Activated CD8-positive, alpha-beta memory T cell treated with anti-CD3 and anti-CD28 coated beads, Interleukin-2, amount 50 U/mL, for 48 hours (primary cell): ENCODE data around the gene PPM1H.

ENCODE experiments used
- DNase-seq: peaks from one replicate; pipeline ENCODE4 v3.0.0-alpha.2; 2020

PPM1H gene

DNA sequence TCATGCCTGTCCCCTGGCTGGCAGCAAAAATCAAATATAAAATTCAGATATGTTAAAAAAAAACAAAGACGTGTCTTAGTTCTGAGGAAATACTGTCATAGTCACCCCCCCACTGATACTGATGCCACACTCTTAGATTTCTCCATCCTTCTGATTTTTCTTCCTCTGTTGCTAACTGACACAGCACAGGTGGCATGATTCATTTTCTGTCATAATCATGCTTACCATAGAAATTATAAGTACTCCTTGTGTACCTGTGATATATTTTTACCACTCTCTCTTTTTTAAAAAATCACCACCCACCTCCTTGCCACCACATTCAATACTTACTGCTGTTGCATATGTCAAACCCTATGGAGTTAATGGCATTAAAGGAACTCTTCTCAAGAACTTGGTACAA, 209.2 kb downstream of the PPM1H start:
- no peak for DNase-seq

DNA sequence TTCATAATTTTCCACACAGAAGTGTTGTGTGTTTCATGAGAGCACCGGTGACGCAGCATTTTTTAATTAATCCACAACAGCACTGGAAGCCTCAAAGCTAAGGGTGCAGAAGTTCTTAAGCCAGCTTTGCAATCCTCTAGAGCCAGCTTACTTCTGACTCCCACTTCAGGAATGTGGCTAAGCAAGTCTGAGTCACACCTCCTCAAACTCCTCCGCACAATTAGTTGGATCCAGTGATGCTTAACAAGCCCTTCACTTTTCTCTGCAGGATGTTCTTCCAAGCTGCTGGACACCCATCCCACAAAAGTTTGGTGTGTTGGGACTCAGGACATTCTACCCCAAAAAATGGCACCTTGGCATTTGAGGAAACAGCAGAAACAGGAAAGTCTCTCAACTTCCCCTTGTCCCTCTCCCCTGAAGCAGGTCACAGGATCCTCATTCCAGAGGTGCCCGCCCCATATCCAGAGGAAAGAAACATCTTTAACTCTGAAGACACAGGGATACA, 210.0 kb downstream of the PPM1H start:
- DNase-seq, result no peak

DNA sequence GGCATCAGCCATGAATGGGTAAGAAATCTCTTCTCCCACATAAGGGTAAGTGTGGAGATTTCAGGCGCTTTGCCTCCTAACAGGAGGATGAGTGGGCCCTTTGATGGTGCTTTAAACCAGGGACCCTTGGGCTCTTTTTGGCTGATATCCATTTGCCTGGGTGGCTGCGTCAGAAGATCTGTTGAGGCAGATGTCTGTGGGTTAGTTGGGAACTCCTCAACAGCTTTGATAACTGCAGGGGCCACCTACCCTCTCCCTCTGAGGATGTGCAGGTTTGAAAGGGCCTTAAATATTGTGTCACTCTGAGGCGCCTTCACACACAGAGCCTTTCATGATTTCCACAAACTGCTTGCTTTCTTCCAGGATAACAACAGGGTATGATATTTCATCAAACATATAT, 210.7 kb downstream of the PPM1H start:
- no peak for DNase-seq

DNA sequence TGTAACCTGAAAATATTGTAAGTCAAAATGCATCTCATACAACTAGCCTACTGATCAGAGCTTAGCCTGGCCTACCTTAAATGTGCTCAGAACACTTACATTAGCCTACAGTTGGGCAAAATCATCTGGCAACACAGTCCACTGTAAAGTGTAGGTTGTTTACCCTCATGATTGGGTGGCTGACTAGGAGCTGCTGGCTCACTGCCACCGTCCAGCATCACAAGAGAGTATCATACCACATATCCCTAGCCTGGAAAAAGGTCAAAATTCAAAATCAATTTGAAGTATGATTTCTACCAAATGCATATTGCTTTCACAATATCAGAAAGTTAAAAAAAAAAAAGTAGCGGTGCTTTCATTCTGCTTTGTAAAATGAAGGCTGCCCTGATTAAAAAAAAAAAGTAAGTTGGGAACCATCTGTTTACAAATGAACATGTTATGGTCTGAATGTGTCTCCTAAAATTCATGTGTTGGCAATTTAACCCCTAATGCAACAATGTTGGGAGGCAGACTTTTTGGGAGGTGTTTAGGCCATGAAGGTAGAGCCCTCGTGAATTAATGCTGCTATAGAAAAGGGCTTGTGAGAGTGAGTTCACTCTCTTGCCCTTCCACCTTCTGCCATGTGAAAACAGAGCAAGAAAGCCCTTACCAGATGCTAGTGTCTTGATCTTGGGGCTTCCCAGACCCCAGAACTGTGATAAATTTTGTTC, 211.8 kb downstream of the PPM1H start:
- no peak for DNase-seq

DNA sequence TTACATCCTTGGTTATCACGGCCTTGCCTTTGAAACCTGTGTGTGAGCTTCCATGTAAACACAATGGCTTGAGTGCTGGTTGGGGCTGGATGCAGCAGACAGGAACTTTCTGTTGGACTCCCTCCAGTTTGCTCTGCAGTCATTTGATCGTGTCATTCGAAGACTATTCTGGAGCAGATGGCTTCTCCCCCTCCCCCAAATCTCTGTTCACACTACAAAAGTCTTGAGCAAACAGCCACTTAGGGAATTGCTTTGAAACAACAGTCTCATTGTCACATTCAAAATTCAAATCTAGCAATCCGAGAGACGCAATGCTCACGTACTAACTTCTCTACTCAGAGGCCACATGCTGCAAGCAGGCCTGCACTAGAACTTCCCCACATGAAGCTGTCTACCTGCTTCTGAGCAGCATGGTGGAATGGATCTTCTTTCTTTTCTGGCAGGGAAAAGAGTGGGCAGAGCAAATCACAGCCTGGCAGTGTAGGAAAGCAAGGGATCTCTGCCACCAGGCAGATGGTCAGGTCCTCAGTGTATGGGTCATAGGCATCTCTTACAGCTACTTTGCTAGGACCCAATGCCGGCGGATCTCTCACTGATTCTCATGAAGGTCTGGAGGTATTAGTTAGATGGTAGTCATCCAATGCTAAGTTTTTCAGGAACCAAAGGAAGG, 214.2 kb downstream of the PPM1H start:
- DNase-seq, result no peak

DNA sequence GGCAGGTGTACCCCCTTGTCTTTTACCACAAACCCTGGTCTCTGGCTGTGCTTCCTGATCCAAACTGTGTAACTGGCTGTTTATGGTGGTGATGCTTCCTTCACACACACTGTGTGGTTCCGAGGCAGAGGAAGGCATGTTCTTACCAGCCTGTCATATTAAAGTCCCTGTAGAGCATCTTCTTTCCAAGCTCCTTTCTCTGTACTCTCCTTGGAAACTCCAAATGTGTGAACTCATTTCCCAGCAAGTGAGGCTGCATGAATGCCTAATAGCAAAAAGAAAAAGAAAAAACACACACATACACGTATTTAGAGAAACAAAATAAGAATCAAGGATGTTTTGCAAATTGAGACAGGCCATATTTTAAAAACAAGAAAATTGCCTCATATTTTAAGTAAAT, 214.9 kb downstream of the PPM1H start:
- no peak for DNase-seq

DNA sequence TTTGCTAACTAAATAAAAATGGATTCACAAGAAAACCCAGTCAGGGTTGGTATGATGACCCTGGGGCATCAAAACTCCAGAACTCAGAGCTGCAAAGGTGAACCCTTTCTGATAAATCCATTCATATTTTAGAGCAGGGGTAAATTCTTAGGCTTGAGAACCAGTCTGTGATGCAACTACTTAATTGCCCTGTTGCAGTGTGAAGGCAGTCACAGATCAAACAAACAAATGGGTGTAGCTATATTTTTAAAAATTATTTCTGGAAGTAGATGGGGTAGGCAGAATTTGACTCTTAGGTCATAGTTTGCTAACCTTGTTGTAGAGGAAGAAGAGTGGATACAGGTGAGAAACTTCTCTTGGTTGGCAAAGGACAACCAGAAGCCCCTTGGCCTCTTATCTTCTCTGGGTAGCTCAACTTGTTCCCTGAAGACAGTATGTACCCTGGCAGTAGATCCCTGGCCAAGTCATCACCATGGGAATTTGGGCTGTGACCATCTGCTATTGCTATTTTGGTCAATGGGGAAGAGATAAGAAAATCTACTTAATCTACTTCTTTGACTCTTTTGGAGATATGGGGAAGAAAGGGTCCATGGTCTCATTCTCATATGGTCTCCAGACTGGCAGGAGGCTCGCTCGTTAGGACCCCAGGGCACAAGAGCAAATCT, 216.1 kb downstream of the PPM1H start:
- DNase-seq, result no peak

DNA sequence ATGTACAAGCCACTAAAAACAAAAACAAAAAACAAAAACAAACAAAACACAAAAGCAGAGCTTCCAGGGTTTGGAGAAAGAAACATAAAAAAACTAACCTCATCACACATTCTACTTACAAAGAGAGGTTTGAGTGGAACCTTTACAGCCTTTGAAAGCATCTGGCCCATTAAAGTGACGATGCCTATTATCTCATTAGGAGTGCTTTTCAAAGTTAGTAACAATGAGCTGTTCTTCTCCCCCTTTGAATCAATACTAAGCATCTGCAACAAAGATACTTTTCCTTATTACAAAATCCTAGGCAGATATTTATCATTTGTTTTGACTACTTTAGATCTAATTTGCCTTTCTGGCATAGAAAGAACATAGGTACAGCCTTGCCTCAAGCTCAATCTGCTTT, 217.3 kb downstream of the PPM1H start:
- DNase-seq, result no peak

DNA sequence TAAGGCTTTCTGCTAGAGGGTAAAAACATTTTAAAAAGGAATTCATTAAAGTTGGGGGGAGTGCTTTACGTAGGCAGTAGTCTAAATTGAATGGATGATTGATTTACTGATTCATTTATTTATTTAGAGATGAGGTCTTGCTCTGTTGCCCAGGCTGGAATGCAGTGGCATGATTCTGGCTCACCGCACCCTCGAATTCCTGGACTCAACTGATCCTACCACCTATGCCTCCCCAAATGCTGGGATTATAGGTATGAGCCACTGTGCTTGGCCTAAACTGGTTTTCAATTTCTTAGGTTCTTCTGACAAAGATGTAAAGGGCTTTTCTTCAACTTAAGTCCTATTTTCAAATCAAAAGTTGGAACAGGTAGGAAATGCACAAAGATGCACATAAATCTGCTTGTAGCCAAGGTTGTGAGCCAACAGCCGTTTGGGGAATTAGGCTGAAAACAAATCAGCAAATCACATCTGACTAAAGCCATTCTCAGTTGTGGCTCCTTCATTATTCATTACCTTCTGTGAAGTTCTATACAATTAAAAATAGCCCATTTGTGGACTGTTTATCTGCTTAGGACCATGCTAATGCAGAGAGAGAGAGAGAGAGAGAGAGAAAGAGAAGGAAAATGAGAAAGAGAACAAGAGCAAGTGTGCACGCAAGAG, 218.0 kb downstream of the PPM1H start:
- DNase-seq, result no peak

DNA sequence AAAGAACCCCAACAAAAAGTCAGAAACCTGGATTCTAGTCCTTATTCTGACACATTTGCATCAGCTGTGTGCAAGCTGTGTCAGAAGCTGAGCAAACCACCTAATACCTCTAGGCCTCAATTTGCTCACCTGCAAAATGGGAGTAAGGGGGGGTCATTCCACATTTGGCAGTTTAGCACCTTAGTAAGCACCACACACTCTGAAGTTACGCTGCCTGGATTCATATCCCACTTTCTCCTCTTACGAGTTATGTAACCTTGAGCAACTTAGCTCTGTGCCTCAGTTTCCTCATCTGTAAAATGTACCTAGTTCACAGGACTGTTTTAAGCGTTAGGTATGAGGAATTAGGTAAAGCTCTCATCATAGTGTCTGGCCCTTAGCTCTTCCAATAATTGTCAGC, 218.9 kb downstream of the PPM1H start:
- no peak for DNase-seq

DNA sequence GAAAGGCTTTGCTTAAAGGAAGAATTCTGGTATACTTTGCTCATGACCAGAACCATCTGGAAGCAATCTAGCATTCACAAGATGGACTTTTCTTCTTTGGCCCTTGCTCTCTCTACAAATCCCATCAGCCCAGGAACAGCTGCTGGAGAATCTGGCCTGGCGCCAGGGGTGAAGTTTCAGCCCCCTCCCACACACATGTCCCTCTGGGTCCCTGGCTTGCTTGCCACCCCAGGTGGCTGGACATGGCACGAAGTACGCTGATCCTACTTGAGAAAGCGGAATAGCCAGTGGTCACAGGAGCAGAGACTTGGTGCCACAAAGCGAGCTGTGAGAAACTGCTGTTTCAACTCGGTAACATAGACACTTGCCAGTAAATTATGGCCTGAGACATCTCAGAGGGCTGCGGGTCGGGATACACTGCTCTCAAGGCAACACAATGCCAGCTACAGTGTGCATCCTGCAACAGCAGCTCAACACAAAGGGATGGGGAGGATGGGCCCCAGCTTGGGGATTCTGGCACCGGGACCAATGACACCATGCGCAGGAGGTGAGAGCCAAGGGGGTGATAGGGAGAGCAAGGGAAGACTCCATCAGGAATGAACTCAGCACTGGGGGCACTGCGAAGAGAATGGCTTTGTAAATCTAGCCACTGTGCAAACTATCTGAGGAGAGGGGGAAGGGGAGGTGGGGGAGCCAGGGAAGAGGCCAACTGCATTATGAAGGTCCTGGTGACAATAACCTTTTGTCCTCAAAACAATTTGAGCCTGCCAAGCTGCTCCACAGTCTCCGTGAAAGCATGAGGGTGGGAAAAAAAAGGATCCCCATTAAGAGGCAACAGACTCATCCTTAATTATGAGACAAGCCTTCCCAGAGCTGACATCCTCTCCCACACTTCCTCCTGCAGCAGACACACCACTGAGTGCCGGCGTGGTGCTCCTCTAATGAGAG, 219.9 kb downstream of the PPM1H start:
- DNase-seq, result no peak

DNA sequence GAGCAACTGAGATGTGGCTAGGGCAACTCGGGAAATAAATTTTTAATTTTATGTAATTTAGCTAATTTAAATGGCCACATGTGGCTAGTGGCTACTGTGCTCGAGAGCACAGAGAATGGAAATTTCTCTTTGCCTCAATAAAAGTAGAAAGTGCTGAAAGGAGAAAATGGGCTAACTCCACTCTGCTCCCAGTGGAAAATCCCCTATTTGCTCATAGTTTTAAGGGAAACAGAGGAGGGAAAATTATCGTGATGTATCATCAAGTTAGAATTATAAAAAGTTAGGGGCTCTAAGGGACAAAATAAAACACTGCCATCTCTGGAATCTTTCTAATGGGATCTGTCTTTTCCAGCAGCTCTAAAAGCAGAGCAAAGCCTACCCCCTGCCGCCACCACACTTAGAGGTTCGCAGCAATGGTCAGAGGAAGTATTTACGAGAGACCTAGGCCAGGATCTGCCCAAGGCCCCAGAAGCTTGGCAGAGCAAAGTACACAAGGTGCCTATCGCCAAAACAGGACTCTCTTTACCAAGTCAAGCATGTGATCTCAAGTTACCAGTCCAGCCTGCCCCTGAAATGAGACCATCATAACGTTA, 220.7 kb downstream of the PPM1H start:
- no peak for DNase-seq

DNA sequence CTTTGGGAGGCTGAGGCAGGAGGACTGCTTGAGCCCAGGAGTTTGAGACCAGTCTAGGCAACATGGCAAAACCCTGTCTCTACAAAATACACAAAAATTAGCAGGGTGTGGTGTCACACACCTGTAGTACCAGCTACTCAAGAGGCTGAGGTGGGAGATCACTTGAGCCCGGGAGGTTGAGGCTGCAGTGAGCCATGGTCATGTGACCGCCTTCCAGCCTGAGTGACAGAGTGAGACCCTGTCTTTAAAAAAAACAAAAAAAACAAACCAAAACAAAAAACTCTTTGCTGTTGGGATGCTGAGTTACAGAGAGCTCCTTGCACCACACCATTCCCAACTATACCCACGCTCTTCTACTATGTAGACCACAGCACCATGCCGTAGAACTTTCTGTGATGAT, 221.2 kb downstream of the PPM1H start:
- DNase-seq, result no peak

DNA sequence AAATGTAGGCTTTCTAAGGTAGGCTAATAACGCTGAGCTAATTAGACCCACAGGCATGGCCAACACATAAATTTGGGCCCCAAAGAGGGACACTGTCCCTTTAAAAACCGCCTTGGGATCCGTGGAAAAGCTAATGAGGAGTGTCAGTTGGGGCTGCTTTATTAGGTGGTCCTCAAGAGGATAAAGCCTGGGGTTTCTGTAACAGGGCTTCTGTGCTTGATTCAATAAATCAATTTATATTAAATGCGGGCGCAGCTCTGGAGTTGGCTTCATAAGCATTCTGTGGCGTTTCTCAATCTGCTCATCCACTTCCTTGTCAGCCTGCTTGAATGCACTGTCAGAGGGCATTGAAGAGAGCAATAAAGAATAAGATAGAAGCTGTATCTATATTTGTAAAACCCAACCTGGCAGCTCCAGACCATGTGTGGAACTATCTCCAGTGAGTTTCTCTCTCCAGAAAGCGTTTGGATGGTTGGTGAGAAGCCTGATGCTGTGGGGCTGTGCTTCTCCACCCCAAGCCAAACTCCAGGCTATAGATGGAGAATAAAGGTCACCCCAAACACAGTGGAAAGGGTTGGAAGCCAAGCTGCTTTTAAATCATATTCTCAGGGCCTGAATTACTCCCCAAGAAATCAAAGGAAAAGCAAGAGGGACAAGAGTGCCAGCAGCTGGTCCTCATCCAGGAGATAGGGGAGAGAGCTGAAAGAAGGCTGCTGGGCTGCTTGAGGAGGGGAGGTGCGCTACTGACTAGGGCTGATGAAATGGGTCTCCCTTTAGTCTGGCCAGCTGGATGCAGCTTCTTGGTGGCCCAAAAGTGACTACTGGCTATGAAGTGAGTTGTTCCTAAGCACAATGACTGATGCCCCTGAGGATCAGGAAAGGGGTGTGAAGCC, 222.0 kb downstream of the PPM1H start:
- DNase-seq, result no peak

DNA sequence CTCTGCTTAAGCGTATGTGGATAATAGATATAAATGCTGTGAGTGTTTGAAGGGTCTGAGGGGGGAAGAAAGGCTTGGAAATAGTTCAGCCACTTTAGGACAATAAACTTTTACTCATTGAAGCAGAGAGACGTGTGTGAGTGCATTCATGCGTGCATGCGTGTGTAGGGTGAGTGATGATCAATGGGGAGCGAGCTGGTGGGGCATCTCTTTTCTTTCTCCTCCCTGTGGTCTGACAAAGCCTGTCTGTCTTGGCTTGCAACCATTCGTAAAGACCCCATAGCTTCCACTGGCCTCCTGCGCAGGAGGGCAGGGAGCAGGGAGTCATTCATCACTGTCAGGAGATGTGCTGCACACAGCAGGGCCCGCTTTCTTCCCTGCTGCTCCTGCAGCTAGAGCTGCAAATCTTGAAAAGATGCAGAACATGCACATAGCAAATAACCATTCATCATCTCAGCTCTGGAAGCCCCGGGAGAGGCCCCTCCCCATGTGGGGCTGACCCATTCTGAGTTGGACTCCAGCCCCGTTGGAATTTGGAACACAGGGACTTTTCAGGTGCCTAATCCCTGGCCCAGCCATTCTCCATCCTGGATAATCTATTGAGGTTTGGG, 223.2 kb downstream of the PPM1H start:
- DNase-seq, result no peak

DNA sequence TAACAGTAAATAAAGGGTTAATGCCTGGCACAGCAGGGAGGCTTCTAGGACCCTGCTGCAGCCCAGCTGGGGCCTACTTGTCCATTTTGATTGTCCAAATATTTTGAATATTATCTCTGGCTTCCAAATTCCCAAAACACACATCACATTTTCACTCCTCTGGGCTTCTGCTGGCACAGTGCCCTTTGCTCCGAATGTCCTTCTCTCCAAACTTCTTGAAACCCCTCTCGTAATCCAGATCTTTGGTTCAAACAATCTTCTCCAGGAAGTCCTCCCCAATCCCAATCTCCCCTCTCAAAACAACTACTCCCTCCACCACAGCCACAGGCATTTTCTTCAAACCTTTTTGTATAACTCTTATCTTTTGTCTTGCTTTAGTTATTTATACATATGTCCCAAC, 225.6 kb downstream of the PPM1H start:
- no peak for DNase-seq

DNA sequence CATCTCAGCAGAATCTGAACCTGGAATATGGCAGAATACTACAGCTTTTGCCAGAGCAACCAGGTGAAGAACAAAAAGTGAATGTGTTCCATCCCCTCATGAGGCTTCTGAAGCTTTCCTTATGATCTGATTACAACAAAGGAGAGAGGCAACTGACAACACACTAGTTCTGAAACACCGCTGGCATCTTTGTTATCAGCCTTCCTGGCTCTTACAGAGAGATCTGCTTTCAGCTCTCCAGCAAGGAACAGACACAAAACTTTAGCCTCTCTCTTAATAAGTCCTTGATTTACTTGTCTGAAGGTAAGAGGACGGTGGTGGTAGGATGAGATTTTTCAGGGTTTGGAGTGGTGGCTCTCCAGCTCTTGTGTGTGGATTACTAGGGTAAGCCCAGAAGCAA, 227.0 kb downstream of the PPM1H start:
- no peak for DNase-seq

DNA sequence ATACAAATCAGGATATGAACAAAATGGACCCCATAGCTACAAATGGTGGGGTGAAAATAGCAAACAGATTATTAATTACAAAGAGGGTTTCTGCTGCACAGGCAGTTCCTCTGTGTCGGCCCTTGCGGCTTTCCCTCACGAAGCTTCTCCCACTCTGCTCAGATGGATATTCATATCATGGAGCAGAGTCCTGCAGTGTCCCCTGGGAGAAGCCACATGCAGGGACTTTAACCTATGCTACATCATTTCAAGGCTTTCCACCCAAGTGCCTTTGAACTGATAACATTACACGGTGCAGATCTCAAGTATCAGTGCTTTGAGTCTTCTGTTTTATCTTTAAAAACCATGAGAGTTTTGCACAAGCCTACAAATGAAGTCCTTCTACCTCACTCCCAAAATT, 229.1 kb downstream of the PPM1H start:
- DNase-seq, result no peak

DNA sequence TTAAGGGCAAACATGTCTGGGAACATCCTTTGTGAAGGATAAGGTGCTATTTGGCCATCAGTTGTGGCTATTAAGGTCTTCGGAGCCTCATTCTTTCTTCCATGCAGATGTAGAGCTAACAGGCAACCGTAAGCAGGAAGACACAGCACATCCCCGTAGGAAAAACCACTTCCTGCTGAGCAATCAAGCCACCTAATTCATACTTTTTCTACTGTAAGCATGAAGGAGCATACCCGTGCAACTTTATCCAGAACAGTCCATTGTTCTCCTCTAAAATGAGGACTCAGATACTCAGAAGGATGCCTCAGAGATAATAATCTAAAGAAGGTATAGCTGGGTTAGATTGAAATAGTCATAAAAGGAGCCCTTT, 232.0 kb downstream of the PPM1H start:
- no peak for DNase-seq

DNA sequence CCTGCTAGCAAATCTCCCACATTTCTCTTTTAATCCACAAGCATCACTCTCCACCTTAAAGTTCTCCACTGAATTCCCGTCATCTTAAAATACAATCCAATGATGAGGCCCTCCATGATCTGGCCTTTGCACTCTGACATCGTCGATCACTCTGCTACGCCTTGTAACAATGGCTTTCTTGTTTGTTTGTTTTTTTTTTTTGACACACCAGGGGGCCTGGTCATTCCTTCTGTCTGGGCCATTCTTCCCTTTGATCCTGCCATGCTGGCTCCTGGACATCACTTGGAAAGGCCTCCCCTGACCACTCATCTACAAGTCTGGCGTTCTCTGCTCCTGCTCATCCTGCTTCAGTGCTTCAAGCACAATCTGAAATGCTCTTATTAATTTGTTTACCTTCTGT, 233.5 kb downstream of the PPM1H start:
- DNase-seq, result no peak
